Panc1 (cell line): ENCODE data around the gene MTSS2.

Source experiments
- POLR2AphosphoS5 ChIP-seq: IDR thresholded peaks from 2 replicates; pipeline ENCODE4 v1.6.1; 2012; ENCODE audit warnings: mild to moderate bottlenecking, low read depth, low read length, moderate library complexity
- SIN3A ChIP-seq: IDR thresholded peaks from 2 replicates; pipeline ENCODE4 v1.6.1; 2012; ENCODE audit warnings: low read depth, mild to moderate bottlenecking, low read length, moderate library complexity, borderline replicate concordance; ENCODE audit not compliant: insufficient read depth
- TCF7L2 ChIP-seq: IDR thresholded peaks from 2 replicates; pipeline ENCODE4 v1.6.1; 2011; ENCODE audit warnings: mild to moderate bottlenecking, low read depth, low read length, inconsistent platforms
- TF ChIP-seq, protein P1 (sequence below): fragments of 450-650 bp; IDR thresholded peaks from 2 replicates; pipeline ENCODE4 v1.5.1; 2017; ENCODE audit warnings: mild to moderate bottlenecking

DNA sequence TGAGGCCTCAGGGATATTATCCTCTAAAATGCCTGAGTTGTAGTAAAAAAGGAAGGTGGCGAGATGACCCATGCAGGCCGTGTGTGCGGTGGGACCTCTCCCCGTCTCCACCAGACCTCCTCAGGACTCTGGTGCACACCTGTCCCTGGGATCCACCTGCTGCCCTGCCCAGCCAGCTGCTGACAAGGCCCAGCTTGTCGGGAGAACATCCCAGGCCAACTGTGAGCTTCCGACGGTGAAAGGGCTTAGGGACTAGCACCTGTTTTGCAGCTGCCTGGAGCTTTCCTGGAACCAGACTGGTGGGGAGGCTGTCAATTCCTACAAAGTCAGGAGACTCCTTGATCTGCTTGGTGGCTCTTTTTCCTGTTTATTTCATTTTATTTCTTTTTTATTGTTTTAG, 27.9 kb downstream of the MTSS2 start:
- TF ChIP-seq, protein P1, sequence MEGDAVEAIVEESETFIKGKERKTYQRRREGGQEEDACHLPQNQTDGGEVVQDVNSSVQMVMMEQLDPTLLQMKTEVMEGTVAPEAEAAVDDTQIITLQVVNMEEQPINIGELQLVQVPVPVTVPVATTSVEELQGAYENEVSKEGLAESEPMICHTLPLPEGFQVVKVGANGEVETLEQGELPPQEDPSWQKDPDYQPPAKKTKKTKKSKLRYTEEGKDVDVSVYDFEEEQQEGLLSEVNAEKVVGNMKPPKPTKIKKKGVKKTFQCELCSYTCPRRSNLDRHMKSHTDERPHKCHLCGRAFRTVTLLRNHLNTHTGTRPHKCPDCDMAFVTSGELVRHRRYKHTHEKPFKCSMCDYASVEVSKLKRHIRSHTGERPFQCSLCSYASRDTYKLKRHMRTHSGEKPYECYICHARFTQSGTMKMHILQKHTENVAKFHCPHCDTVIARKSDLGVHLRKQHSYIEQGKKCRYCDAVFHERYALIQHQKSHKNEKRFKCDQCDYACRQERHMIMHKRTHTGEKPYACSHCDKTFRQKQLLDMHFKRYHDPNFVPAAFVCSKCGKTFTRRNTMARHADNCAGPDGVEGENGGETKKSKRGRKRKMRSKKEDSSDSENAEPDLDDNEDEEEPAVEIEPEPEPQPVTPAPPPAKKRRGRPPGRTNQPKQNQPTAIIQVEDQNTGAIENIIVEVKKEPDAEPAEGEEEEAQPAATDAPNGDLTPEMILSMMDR = no peak
- TF ChIP-seq POLR2AphosphoS5 (no peak), TCF7L2 (no peak), SIN3A (no peak)
